Esophagus squamous epithelium (tissue), 5 donors: ENCODE measurements around the gene AP3B1. TPM values are rescaled to one million over a fixed set of nuclear protein-coding genes. Genes with fewer than 3 reads are reported as not detected.

Experiments used
- DNase-seq: peaks from one replicate; lab custom pipeline; 2025; lab: John Stamatoyannopoulos, UW
- H3K27ac ChIP-seq, 4 donors: fragments of 200-600 bp; sonication (generic); one replicate each; pipeline ENCODE4 v1.5.1; 2016 to 2019; ENCODE audit warnings: mild to moderate bottlenecking in 1 of 4
- H3K27me3 ChIP-seq, 4 donors: fragments of 200-600 bp; sonication (generic); 1 replicate in 3 of 4; 2 replicates in 1 of 4; pipeline versions ENCODE4 v1.5.1 to v1.6.0; 2017 to 2021; ENCODE audit warnings: antibody characterized with exemption in 1 of 4
- H3K36me3 ChIP-seq, 3 donors: fragments of 200-600 bp; sonication (generic); one replicate each; pipeline ENCODE4 v1.5.1; 2016 to 2019
- H3K4me1 ChIP-seq, 3 donors: fragments of 200-600 bp; sonication (generic); one replicate each; pipeline ENCODE4 v1.5.1; 2017 to 2019
- H3K4me3 ChIP-seq, 4 donors: fragments of 200-600 bp; sonication (generic); 1 replicate in 3 of 4; 2 replicates in 1 of 4; pipeline ENCODE4 v1.5.1; 2016 to 2019; ENCODE audit warnings: mild to moderate bottlenecking in 2 of 4, moderate library complexity in 1 of 4
- H3K9me3 ChIP-seq, 3 donors: fragments of 200-600 bp; sonication (generic); one replicate each; pipeline ENCODE4 v1.5.1; 2016 to 2019
- CTCF ChIP-seq, 6 experiments: fragments of 450-650 bp in 4 of 6; fragments of 200-600 bp in 2 of 6; sonication (generic) in 2 of 6; IDR thresholded peaks; one replicate each; pipeline ENCODE4 v1.5.1; 2016 to 2019; ENCODE audit warnings: antibody characterized with exemption in 6 of 6, mild to moderate bottlenecking in 4 of 6, moderate library complexity in 4 of 6
- POLR2A ChIP-seq, 4 donors: fragments of 450-650 bp; IDR thresholded peaks; one replicate each; pipeline ENCODE4 v1.6.1; 2017; ENCODE audit warnings: antibody characterized with exemption in 4 of 4, mild to moderate bottlenecking in 4 of 4, moderate library complexity in 3 of 4
- WGBS, 2 donors: methylation state at CpG; one replicate each; pipeline ENCODE4 v1.1.5; 2018; 5-methylcytosine and 5-hydroxymethylcytosine counted together
- intact Hi-C: fragments of 100-400 bp; cut with DNase I; formaldehyde crosslinking; loops from one replicate; pipeline ENCODE4 v1.15.0; 2022
- total RNA-seq, 4 donors: library from RNA; depleted of rRNA; stranded (reverse); fragments of >200 nt; gene quantifications; one replicate each; pipeline ENCODE4 v1.1.0, GENCODE V29; 2016
- donor health status: DM: yes; HTN: yes; CAD: no.

AP3B1 gene
- total RNA-seq, 4 donors from 2014 or later, result 30.7 to 48.5 (median 41.9) TPM

GRCh38 chr5:78162253-78162862 is 132.1 kb downstream of the AP3B1 start:
- no peak overlapping the region for H3K4me3 ChIP-seq
- no peak for DNase-seq
- intact Hi-C loops, result no loop called here
- no peaks in the 10 kb centered on the region for H3K9me3 ChIP-seq
- no peaks in the 10 kb centered on the region for H3K4me1 ChIP-seq
- no peak overlapping the region for H3K27ac ChIP-seq
- H3K27me3 ChIP-seq, result no peaks in the 10 kb centered on the region
- H3K36me3 ChIP-seq, result peaks cover 0 to 57% (median 3%) of the 10 kb centered on the region in 3 donors
- 96 to 98% methylated on average over 3 of the region's 3 CpGs for WGBS, 2 donors
- TF ChIP-seq CTCF (IDR thresholded peaks at IDR 0.05) (peak in 5 of 6 experiments; percentile 21 to 54 (median 23)), POLR2A (IDR thresholded peaks at IDR 0.05) (no peak)

DNA sequence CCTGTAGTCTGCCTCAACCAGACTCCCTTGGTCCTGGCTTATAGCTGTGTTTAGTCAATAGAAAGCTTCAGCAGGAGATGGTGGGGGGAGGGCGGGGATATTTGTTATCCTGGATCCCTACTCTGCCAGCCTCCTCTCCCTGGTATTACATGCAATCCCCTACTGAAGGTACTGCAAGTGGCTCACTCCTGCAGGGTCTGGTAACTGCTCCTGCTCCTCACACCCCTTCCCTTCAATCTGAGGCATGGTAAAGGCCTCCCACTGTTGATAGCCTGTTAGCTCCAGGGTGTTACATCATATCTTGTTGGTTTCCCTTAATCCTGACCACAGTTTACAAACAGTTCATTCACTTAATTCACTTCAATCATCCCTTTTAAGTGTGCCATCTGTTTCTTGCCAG is 137.5 kb downstream of the AP3B1 start:
- TF ChIP-seq CTCF (IDR thresholded peaks at IDR 0.05) (no peak), POLR2A (IDR thresholded peaks at IDR 0.05) (no peak)
- no peak for DNase-seq
- Histone ChIP-seq H3K27me3 (no peaks in the 10 kb centered on the region), H3K4me1 (no peaks in the 10 kb centered on the region), H3K9me3 (no peaks in the 10 kb centered on the region), H3K4me3 (no peak overlapping the region), H3K36me3 (peaks cover 4 to 76% (median 6%) of the 10 kb centered on the region in 3 donors), H3K27ac (no peak overlapping the region)
- WGBS, 2 donors, result 100% methylated on average over 1 of the region's 1 CpG; no CpG with 5 or more reads in 1 of the 2 donors
- intact Hi-C loops, result no loop called here

DNA sequence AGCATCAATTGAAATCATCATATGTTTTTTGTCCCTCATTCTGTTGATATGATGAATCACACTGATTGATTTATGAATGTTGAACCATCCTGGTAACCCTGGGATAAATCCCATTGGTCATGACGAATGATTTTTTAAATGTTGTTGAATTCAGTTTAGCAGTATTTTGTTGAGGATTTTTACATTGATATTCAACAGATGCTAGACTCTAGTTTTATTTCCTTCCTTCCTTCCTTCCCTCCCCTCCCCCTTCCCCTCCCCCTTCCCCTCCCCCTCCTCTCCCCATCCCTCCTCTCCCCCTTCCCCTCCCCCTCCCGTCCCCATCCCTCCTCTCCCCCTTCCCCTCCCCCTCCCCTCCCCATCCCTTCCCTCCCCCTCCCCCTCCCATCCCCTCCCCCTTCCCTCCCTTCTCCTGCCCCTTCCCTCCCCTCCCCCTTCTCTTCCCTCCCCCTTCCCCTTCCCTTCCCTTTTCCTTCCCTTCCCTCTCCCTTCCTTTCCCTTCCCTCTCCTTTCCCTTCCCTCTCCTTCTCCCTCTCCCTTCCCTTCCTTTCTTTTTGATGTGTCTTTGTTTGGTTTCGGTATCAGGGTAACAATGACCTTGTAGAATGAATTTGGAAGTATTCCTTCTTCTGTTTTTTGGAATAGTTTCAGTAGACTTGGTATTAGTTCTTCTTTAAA is 142.8 kb downstream of the AP3B1 start:
- Histone ChIP-seq H3K4me1 (no peaks in the 10 kb centered on the region), H3K36me3 (peaks cover 4 to 41% (median 6%) of the 10 kb centered on the region in 3 donors), H3K9me3 (no peaks in the 10 kb centered on the region), H3K27ac (no peak overlapping the region), H3K4me3 (no peak overlapping the region), H3K27me3 (no peaks in the 10 kb centered on the region)
- no peak for DNase-seq
- 88 to 100% methylated on average over 2 to 3 of the region's 3 CpGs for WGBS, 2 donors
- intact Hi-C loops, result no loop called here
- TF ChIP-seq CTCF (IDR thresholded peaks at IDR 0.05), result no peak
- no peak for TF ChIP-seq POLR2A (IDR thresholded peaks at IDR 0.05)

DNA sequence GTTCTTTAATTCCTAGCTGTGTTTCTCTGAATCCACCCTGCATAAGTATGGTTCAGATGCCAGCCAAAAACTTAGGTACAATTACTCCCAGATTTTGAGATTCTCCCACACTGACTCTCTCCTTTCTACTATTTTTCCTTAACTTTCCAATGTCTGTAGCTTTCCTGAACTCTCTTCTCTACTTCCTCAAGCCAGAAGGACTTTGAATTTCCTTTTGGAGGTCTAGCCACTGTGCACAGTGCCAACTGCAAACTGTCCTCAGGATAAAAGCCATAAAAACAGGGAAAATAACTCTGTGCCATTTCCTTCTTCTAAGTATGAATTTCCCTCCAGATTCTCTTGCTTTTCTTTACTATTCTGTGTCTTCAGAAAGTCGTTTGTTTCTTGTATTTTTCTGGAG is 157.2 kb downstream of the AP3B1 start:
- Histone ChIP-seq H3K27ac (no peak overlapping the region), H3K4me1 (no peaks in the 10 kb centered on the region), H3K36me3 (peaks cover 0 to 57% (median 0%) of the 10 kb centered on the region in 3 donors), H3K27me3 (no peaks in the 10 kb centered on the region), H3K9me3 (no peaks in the 10 kb centered on the region), H3K4me3 (no peak overlapping the region)
- TF ChIP-seq POLR2A (IDR thresholded peaks at IDR 0.05) (no peak), CTCF (IDR thresholded peaks at IDR 0.05) (no peak)
- DNase-seq, result no peak
- WGBS, 2 donors, result 67 to 80% methylated on average over 1 of the region's 1 CpG
- intact Hi-C loops, result no loop called here

DNA sequence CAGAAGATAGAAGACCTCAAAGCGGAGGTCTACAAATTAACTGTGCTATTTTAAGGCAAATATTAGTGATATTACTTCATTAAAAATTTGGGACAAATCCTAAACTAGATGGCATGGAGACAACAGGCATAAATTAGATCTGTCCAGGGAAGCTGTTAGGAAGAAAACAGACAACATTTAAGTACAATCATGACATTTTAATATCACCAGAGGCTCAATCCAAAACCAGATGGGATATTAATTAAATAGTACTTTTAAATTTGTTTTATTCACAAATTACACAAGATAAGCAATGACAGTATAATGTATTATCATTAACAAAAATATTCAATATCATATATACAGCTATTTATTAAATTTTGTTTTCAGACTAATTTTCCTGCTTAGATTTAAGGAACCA is 161.1 kb downstream of the AP3B1 start:
- intact Hi-C loops, result no loop called here
- H3K4me3 ChIP-seq, result no peak overlapping the region
- WGBS, 2 donors, result 96% methylated on average over 1 of the region's 1 CpG
- peaks cover 0 to 42% (median 0%) of the 10 kb centered on the region in 3 donors for H3K36me3 ChIP-seq
- H3K9me3 ChIP-seq, result no peaks in the 10 kb centered on the region
- TF ChIP-seq POLR2A (IDR thresholded peaks at IDR 0.05) (no peak), CTCF (IDR thresholded peaks at IDR 0.05) (no peak)
- no peaks in the 10 kb centered on the region for H3K4me1 ChIP-seq
- no peaks in the 10 kb centered on the region for H3K27me3 ChIP-seq
- H3K27ac ChIP-seq, result no peak overlapping the region
- no peak for DNase-seq
